K562 (cell line): ENCODE measurements around the gene HNF4A. TPM values are rescaled to one million over a fixed set of nuclear protein-coding genes. Genes with fewer than 3 reads are reported as not detected.

ENCODE experiments used
- ARID1B ChIP-seq: fragments of 450-650 bp; IDR thresholded peaks from 2 replicates; pipeline ENCODE4 v1.6.1; 2016; ENCODE audit warnings: antibody characterized with exemption, mild to moderate bottlenecking, inconsistent platforms
- L3MBTL2 ChIP-seq: fragments of 450-650 bp; IDR thresholded peaks from 2 replicates; pipeline ENCODE4 v1.6.1; 2016; ENCODE audit warnings: mild to moderate bottlenecking, moderate library complexity
- MXI1 ChIP-seq: IDR thresholded peaks from 2 replicates; pipeline ENCODE4 v1.6.1; 2011; ENCODE audit warnings: low read depth, mild to moderate bottlenecking, improper control_type of control experiment, low read length
- NFIC ChIP-seq: fragments of 450-650 bp; IDR thresholded peaks from 2 replicates; pipeline ENCODE4 v1.6.1; 2017; ENCODE audit warnings: mild to moderate bottlenecking, inconsistent platforms
- PHF20 ChIP-seq: fragments of 450-650 bp; IDR thresholded peaks from 2 replicates; pipeline ENCODE4 v1.6.1; 2018; ENCODE audit not compliant: partially characterized antibody
- RBBP5 ChIP-seq: fragments of 200-600 bp; sonication (generic); IDR thresholded peaks from 2 replicates; pipeline ENCODE4 v1.6.1; 2012; ENCODE audit warnings: borderline replicate concordance, mild to moderate bottlenecking, low read length, control low read depth, inconsistent platforms; ENCODE audit not compliant: insufficient read depth, poor library complexity, severe bottlenecking
- SMAD1 ChIP-seq: fragments of 150-350 bp; IDR thresholded peaks from 2 replicates; pipeline ENCODE4 v1.6.1; 2014; ENCODE audit warnings: low read length, low read depth; ENCODE audit not compliant: partially characterized antibody
- SMARCA5 ChIP-seq: fragments of 450-650 bp; IDR thresholded peaks from 2 replicates; pipeline ENCODE4 v1.6.1; 2016
- WHSC1 ChIP-seq: IDR thresholded peaks from one replicate; pipeline ENCODE4 v1.6.1; 2012; ENCODE audit warnings: low read length, control low read depth, inconsistent platforms
- ZBTB7A ChIP-seq: IDR thresholded peaks from 2 replicates; pipeline ENCODE4 v1.6.1; 2011; ENCODE audit warnings: low read depth, mild to moderate bottlenecking, low read length, moderate library complexity, borderline replicate concordance; ENCODE audit not compliant: control insufficient read depth
- ZFX ChIP-seq: sonication (generic); formaldehyde crosslinking; IDR thresholded peaks from 2 replicates; pipeline ENCODE4 v1.8.0; 2022; ENCODE audit warnings: mild to moderate bottlenecking, missing genetic modification reagents, moderate library complexity
- ZNF133 ChIP-seq: fragments of 250-450 bp; sonication (Bioruptor Pico); IDR thresholded peaks from 2 replicates; pipeline ENCODE4 v1.4.0; 2020; ENCODE audit warnings: mild to moderate bottlenecking
- ZNF586 ChIP-seq: fragments of 450-650 bp; formaldehyde crosslinking; conservative IDR thresholded peaks from 2 replicates; pipeline ENCODE4 v1.4.0; 2020; ENCODE audit warnings: mild to moderate bottlenecking, moderate library complexity
- ZNF668 ChIP-seq: fragments of 250-450 bp; sonication (Bioruptor Pico); IDR thresholded peaks from 2 replicates; pipeline ENCODE4 v1.8.0; 2022; ENCODE audit warnings: mild to moderate bottlenecking, inconsistent platforms
- ZSCAN32 ChIP-seq: fragments of 450-650 bp; formaldehyde crosslinking; IDR thresholded peaks from 2 replicates; pipeline ENCODE4 v1.4.0; 2020; ENCODE audit warnings: mild to moderate bottlenecking, moderate library complexity
- polyA plus RNA-seq, 8 experiments: library from polyadenylated mRNA; depleted of rRNA in 4 of 8; stranded (reverse) in 5 of 8; unstranded in 3 of 8; fragments of >200 nt; fragmentation: Nextera tagmentation in 2 of 8; fragmentation: Illumina TruSeq in 1 of 8; extraction: Ambion mirVana in 2 of 8; extraction: Trizol in 1 of 8; gene quantifications; 2 replicates each; pipeline versions ENCODE4 v1.2.1 to v1.2.3, GENCODE V29; 2011 to 2014; ENCODE audit warnings: inconsistent platforms in 1 of 8, missing spikeins in 1 of 8
- total RNA-seq, 7 experiments: library from RNA; depleted of rRNA in 6 of 7; stranded (reverse); fragments of >200 nt in 6 of 7; fragmentation: Illumina TruSeq in 2 of 7; extraction: Trizol in 2 of 7; gene quantifications; 2 replicates each; pipeline versions ENCODE4 v1.2.1 to v1.2.3, GENCODE V29; 2011 to 2021; ENCODE audit warnings: low replicate concordance in 1 of 7
- TF ChIP-seq, protein P1 (sequence below): sonication (generic); formaldehyde crosslinking; IDR thresholded peaks from 2 replicates; pipeline ENCODE4 v1.9.0; 2022; ENCODE audit warnings: mild to moderate bottlenecking, missing genetic modification reagents
- TF ChIP-seq, protein P2 (sequence below): fragments of 250-450 bp; sonication (Bioruptor Pico); IDR thresholded peaks from 2 replicates; pipeline ENCODE4 v1.4.0; 2020; ENCODE audit warnings: mild to moderate bottlenecking
- TF ChIP-seq, protein P3 (sequence below): IDR thresholded peaks from 3 replicates; pipeline ENCODE4 v1.6.1; 2011; ENCODE audit warnings: borderline replicate concordance, mild to moderate bottlenecking, moderate library complexity; ENCODE audit not compliant: insufficient read length; ENCODE audit errors: extremely low read depth
- TF ChIP-seq, protein P4 (sequence below): fragments of 250-450 bp; sonication (Bioruptor Pico); IDR thresholded peaks from 2 replicates; pipeline ENCODE4 v1.8.0; 2021; ENCODE audit warnings: moderate library complexity, mild to moderate bottlenecking, inconsistent platforms
- TF ChIP-seq, protein P5 (sequence below): fragments of 250-450 bp; sonication (Bioruptor Pico); IDR thresholded peaks from 2 replicates; pipeline ENCODE4 v1.9.0; 2021; ENCODE audit warnings: mild to moderate bottlenecking
- TF ChIP-seq, protein P6 (sequence below): fragments of 250-450 bp; sonication (Bioruptor Pico); IDR thresholded peaks from 2 replicates; pipeline ENCODE4 v1.8.0; 2022; ENCODE audit warnings: inconsistent platforms, mild to moderate bottlenecking, moderate library complexity, borderline replicate concordance

HNF4A gene
- total and polyA plus RNA-seq, 9 of the 15 experiments (the other 6 are each of a cell fraction or from before 2014, with no cell fraction given), result 0.03 to 0.27 (median 0.08) TPM; not detected in 5

DNA sequence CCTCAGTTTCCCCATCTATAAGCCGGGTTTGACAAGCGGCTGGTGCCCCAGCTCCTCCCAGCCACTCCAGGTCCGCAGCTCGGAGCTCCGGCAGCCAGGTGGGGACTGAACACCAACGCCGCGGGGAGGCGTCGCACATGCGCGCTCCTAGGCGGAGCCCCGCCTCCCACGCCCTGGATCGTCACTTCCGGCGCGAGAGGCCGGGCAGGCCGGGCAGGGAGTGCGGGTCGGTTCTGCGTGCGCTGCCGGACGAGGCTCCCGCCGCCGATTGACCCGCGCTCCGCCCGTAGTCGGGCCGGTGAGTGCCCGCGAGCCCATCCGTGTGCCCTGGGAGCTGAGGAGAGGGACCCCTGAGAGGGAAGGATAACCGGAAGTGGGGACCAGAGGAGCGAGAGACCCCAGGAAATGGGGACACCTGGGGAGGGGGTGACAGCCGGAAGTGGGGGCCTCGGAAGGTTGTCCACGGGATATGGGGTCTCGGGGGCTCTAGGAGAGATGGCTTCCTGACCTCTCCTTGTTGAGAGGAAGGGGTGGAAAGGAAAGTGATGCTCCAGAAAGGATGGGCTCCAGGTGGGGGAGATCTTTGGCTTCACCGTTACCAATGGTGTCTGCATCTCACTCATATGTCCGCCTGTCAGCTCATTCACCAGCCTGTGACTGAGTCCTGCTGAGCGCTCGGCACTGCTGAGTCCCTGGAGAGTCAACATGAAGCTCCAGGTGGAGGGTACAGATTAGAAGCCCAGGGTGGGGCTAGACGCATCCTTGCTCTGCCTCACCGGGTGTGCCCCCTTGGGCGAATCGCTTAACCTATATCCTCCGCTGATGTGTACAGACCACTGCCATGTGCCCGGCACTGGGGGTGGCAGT is 120.4 kb downstream of the HNF4A start, which contains the start of gene TTPAL (continued):
- TF ChIP-seq ZNF668 (CRISPR knock-in tag) (no peak), L3MBTL2 (peak; percentile 90), PHF20 (peak; percentile 93), SMAD1 (peak; percentile 47), NFIC (peak; percentile 56), ZSCAN32 (0 out of 2 replicates have a peak, but pooled peaks have one; percentile 25), RBBP5 (peak; percentile 58), ZFX (peak; percentile 89), ZBTB7A (peak; percentile 70; the same call in 1 of the 2 replicates), WHSC1 (no peak), ARID1B (peak; percentile 78), MXI1 (0 out of 2 replicates have a peak, but pooled peaks have one; percentile 45), SMARCA5 (0 out of 2 replicates have a peak, but pooled peaks have one; percentile 17), ZNF586 (CRISPR knock-in tag) (no peak), ZNF133 (CRISPR knock-in tag) (0 out of 2 replicates have a peak, but pooled peaks have one; percentile 68)
- TF ChIP-seq, protein P1, sequence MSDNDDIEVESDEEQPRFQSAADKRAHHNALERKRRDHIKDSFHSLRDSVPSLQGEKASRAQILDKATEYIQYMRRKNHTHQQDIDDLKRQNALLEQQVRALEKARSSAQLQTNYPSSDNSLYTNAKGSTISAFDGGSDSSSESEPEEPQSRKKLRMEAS (CRISPR knock-in tag), result peak; percentile 88
- TF ChIP-seq, protein P2, sequence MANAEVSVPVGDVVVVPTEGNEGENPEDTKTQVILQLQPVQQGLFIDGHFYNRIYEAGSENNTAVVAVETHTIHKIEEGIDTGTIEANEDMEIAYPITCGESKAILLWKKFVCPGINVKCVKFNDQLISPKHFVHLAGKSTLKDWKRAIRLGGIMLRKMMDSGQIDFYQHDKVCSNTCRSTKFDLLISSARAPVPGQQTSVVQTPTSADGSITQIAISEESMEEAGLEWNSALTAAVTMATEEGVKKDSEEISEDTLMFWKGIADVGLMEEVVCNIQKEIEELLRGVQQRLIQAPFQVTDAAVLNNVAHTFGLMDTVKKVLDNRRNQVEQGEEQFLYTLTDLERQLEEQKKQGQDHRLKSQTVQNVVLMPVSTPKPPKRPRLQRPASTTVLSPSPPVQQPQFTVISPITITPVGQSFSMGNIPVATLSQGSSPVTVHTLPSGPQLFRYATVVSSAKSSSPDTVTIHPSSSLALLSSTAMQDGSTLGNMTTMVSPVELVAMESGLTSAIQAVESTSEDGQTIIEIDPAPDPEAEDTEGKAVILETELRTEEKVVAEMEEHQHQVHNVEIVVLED, result peak; percentile 71
- TF ChIP-seq, protein P3, sequence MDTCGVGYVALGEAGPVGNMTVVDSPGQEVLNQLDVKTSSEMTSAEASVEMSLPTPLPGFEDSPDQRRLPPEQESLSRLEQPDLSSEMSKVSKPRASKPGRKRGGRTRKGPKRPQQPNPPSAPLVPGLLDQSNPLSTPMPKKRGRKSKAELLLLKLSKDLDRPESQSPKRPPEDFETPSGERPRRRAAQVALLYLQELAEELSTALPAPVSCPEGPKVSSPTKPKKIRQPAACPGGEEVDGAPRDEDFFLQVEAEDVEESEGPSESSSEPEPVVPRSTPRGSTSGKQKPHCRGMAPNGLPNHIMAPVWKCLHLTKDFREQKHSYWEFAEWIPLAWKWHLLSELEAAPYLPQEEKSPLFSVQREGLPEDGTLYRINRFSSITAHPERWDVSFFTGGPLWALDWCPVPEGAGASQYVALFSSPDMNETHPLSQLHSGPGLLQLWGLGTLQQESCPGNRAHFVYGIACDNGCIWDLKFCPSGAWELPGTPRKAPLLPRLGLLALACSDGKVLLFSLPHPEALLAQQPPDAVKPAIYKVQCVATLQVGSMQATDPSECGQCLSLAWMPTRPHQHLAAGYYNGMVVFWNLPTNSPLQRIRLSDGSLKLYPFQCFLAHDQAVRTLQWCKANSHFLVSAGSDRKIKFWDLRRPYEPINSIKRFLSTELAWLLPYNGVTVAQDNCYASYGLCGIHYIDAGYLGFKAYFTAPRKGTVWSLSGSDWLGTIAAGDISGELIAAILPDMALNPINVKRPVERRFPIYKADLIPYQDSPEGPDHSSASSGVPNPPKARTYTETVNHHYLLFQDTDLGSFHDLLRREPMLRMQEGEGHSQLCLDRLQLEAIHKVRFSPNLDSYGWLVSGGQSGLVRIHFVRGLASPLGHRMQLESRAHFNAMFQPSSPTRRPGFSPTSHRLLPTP, result no peak
- TF ChIP-seq, protein P4, sequence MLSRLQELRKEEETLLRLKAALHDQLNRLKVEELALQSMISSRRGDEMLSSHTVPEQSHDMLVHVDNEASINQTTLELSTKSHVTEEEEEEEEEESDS (CRISPR knock-in tag), result no peak
- TF ChIP-seq, protein P5, sequence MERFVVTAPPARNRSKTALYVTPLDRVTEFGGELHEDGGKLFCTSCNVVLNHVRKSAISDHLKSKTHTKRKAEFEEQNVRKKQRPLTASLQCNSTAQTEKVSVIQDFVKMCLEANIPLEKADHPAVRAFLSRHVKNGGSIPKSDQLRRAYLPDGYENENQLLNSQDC (CRISPR knock-in tag), result peak; percentile 63; the same call in 1 of the 2 replicates
- TF ChIP-seq, protein P6, sequence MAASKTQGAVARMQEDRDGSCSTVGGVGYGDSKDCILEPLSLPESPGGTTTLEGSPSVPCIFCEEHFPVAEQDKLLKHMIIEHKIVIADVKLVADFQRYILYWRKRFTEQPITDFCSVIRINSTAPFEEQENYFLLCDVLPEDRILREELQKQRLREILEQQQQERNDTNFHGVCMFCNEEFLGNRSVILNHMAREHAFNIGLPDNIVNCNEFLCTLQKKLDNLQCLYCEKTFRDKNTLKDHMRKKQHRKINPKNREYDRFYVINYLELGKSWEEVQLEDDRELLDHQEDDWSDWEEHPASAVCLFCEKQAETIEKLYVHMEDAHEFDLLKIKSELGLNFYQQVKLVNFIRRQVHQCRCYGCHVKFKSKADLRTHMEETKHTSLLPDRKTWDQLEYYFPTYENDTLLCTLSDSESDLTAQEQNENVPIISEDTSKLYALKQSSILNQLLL, result no peak
